Activated naive CD4-positive, alpha-beta T cell treated with anti-CD3 and anti-CD28 coated beads, Interleukin-2, amount 10 ng/mL, durations not matched to agents 7 days and 5 days (primary cell): ENCODE data around the gene UBAC1.

Source experiments
- CTCF ChIA-PET: fragments of 350-600 bp; sonication (Branson Sonifier 250); formaldehyde crosslinking; loops from one replicate; lab custom pipeline; 2021; ENCODE audit warnings: antibody characterized with exemption; lab: Charles Lee
- DNase-seq: peaks from one replicate; pipeline ENCODE4 v3.0.0-alpha.2; 2020
- H3K27ac Mint-ChIP-seq: one replicate; pipeline ENCODE4 v1.8.0; 2021; ENCODE audit warnings: mild to moderate bottlenecking, moderate library complexity, mixed read lengths
- H3K27me3 Mint-ChIP-seq: one replicate; pipeline ENCODE4 v1.8.0; 2021; ENCODE audit warnings: mild to moderate bottlenecking, mixed read lengths
- H3K36me3 Mint-ChIP-seq: one replicate; pipeline ENCODE4 v1.8.0; 2021; ENCODE audit warnings: mixed read lengths
- H3K4me1 Mint-ChIP-seq: one replicate; pipeline ENCODE4 v1.8.0; 2021; ENCODE audit warnings: mixed read lengths
- H3K4me3 Mint-ChIP-seq: one replicate; pipeline ENCODE4 v1.8.0; 2021; ENCODE audit warnings: mild to moderate bottlenecking, moderate library complexity, mixed read lengths
- H3K9me3 Mint-ChIP-seq: one replicate; pipeline ENCODE4 v1.8.0; 2021; ENCODE audit warnings: mixed read lengths

Gene UBAC1

GRCh38 chr9:135963938-135964337 lies 2.8 kb upstream of the UBAC1 start:
- H3K36me3 Mint-ChIP-seq: no peaks in the 10 kb centered on the region
- no peaks in the 10 kb centered on the region for H3K9me3 Mint-ChIP-seq
- H3K4me3 Mint-ChIP-seq: no peak overlapping the region
- no peak overlapping the region for H3K27ac Mint-ChIP-seq
- peaks cover 57% of the 10 kb centered on the region for H3K27me3 Mint-ChIP-seq
- DNase-seq: no peak
- CTCF ChIA-PET: interaction anchor here (1.4 kb wide), 1 partner anchor 159 kb away, joined by 4 read pairs; no protein-coding TSS in a partner anchor
- peaks cover 29% of the 10 kb centered on the region for H3K4me1 Mint-ChIP-seq

- CTCF ChIA-PET: interaction anchor here (0.5 to 1.4 kb wide), 2 partner anchors 86 to 159 kb away, joined by 3 to 4 read pairs; no protein-coding TSS in a partner anchor
- Mint-ChIP-seq H3K9me3 (no peaks in the 10 kb centered on the region), H3K27me3 (peaks cover 57% of the 10 kb centered on the region), H3K4me3 (no peak overlapping the region), H3K4me1 (peaks cover 32% of the 10 kb centered on the region), H3K27ac (no peak overlapping the region), H3K36me3 (no peaks in the 10 kb centered on the region)
- DNase-seq: no peak
Measured at GRCh38 chr9:135963338-135963737, 2.2 kb upstream of the UBAC1 start.

- Mint-ChIP-seq H3K4me1 (peaks cover 34% of the 10 kb centered on the region), H3K27me3 (peaks cover 52% of the 10 kb centered on the region), H3K36me3 (no peaks in the 10 kb centered on the region), H3K27ac (peak overlapping the region; percentile 47), H3K9me3 (no peaks in the 10 kb centered on the region), H3K4me3 (no peak overlapping the region)
- CTCF ChIA-PET: interaction anchor here (0.5 kb wide), 1 partner anchor 86 kb away, joined by 3 read pairs; no protein-coding TSS in a partner anchor
- no peak for DNase-seq
Measured at GRCh38 chr9:135962696-135963307, 1.6 kb upstream of the UBAC1 start.

- H3K27ac Mint-ChIP-seq: no peak overlapping the region
- peaks cover 29% of the 10 kb centered on the region for H3K4me1 Mint-ChIP-seq
- no peaks in the 10 kb centered on the region for H3K9me3 Mint-ChIP-seq
- no peak for DNase-seq
- no peaks in the 10 kb centered on the region for H3K36me3 Mint-ChIP-seq
- CTCF ChIA-PET: no interaction called here
- peaks cover 46% of the 10 kb centered on the region for H3K27me3 Mint-ChIP-seq
- peak overlapping the region; percentile 61 for H3K4me3 Mint-ChIP-seq
Measured at GRCh38 chr9:135961811-135962695, 880 bp upstream of the UBAC1 start.

GRCh38 chr9:135960411-135961276 lies 529 bp downstream of the UBAC1 start:
- H3K9me3 Mint-ChIP-seq: no peaks in the 10 kb centered on the region
- peak overlapping the region; percentile 86 for H3K4me3 Mint-ChIP-seq
- H3K27ac Mint-ChIP-seq: peak overlapping the region; percentile 74
- no peak for DNase-seq
- peaks cover 27% of the 10 kb centered on the region for H3K4me1 Mint-ChIP-seq
- H3K27me3 Mint-ChIP-seq: peaks cover 42% of the 10 kb centered on the region
- CTCF ChIA-PET: interaction anchor here (0.8 to 2.0 kb wide), 2 partner anchors 35 to 97 kb away, joined by 3 to 4 read pairs; no protein-coding TSS in a partner anchor
- H3K36me3 Mint-ChIP-seq: no peaks in the 10 kb centered on the region

GRCh38 chr9:135959814-135960213 lies 1.4 kb downstream of the UBAC1 start:
- H3K36me3 Mint-ChIP-seq: no peaks in the 10 kb centered on the region
- no peak for DNase-seq
- H3K4me1 Mint-ChIP-seq: peaks cover 27% of the 10 kb centered on the region
- H3K27me3 Mint-ChIP-seq: peaks cover 37% of the 10 kb centered on the region
- H3K9me3 Mint-ChIP-seq: no peaks in the 10 kb centered on the region
- CTCF ChIA-PET: interaction anchor here (0.8 to 2.0 kb wide), 3 partner anchors 35 to 179 kb away, joined by 3 to 4 read pairs (median 3); no protein-coding TSS in a partner anchor
- no peak overlapping the region for H3K27ac Mint-ChIP-seq
- peak overlapping the region; percentile 86 for H3K4me3 Mint-ChIP-seq

GRCh38 chr9:135958485-135958884 lies 2.7 kb downstream of the UBAC1 start:
- no peak overlapping the region for H3K27ac Mint-ChIP-seq

GRCh38 chr9:135957431-135957830 lies 3.7 kb downstream of the UBAC1 start:
- H3K4me3 Mint-ChIP-seq: no peak overlapping the region
- peaks cover 12% of the 10 kb centered on the region for H3K36me3 Mint-ChIP-seq
- H3K4me1 Mint-ChIP-seq: peaks cover 23% of the 10 kb centered on the region
- CTCF ChIA-PET: interaction anchor here (1.2 kb wide), 1 partner anchor 10 kb away, joined by 3 read pairs; no protein-coding TSS in a partner anchor
- no peaks in the 10 kb centered on the region for H3K9me3 Mint-ChIP-seq
- no peak for DNase-seq
- peaks cover 18% of the 10 kb centered on the region for H3K27me3 Mint-ChIP-seq
- no peak overlapping the region for H3K27ac Mint-ChIP-seq

More at GRCh38 chr9:135958485-135958884, 2.7 kb downstream of the UBAC1 start:
- Mint-ChIP-seq H3K4me1 (peaks cover 27% of the 10 kb centered on the region), H3K4me3 (peak overlapping the region; percentile 7), H3K27me3 (peaks cover 28% of the 10 kb centered on the region), H3K9me3 (no peaks in the 10 kb centered on the region), H3K36me3 (peaks cover 8% of the 10 kb centered on the region)
- CTCF ChIA-PET: interaction anchor here (1.2 to 2.0 kb wide), 2 partner anchors 8 to 94 kb away, joined by 3 to 4 read pairs; no protein-coding TSS in a partner anchor
- no peak for DNase-seq

GRCh38 chr9:135956802-135957174 lies 4.4 kb downstream of the UBAC1 start:
- H3K4me3 Mint-ChIP-seq: no peak overlapping the region
- H3K27me3 Mint-ChIP-seq: peaks cover 11% of the 10 kb centered on the region
- H3K9me3 Mint-ChIP-seq: no peaks in the 10 kb centered on the region
- no peak overlapping the region for H3K27ac Mint-ChIP-seq
- peaks cover 17% of the 10 kb centered on the region for H3K36me3 Mint-ChIP-seq
- peaks cover 22% of the 10 kb centered on the region for H3K4me1 Mint-ChIP-seq
- CTCF ChIA-PET: interaction anchor here (1.1 kb wide), 1 partner anchor 93 kb away, joined by 3 read pairs; no protein-coding TSS in a partner anchor
- no peak for DNase-seq

GRCh38 chr9:135955934-135956801 lies 5.0 kb downstream of the UBAC1 start:
- Mint-ChIP-seq H3K27ac (no peak overlapping the region), H3K4me3 (no peak overlapping the region), H3K9me3 (no peaks in the 10 kb centered on the region), H3K36me3 (peaks cover 17% of the 10 kb centered on the region), H3K27me3 (peaks cover 5% of the 10 kb centered on the region), H3K4me1 (peaks cover 20% of the 10 kb centered on the region)
- CTCF ChIA-PET: interaction anchor here (1.0 to 1.1 kb wide), 2 partner anchors 11 to 92 kb away, joined by 3 to 4 read pairs; no protein-coding TSS in a partner anchor
- DNase-seq: no peak

- Mint-ChIP-seq H3K36me3 (peaks cover 28% of the 10 kb centered on the region), H3K27me3 (no peaks in the 10 kb centered on the region), H3K4me1 (no peaks in the 10 kb centered on the region), H3K4me3 (no peak overlapping the region), H3K27ac (no peak overlapping the region), H3K9me3 (no peaks in the 10 kb centered on the region)
- CTCF ChIA-PET: no interaction called here
- no peak for DNase-seq
Measured at GRCh38 chr9:135952664-135953206, 8.4 kb downstream of the UBAC1 start.

- CTCF ChIA-PET: no interaction called here
- DNase-seq: no peak
- H3K9me3 Mint-ChIP-seq: no peaks in the 10 kb centered on the region
- no peaks in the 10 kb centered on the region for H3K4me1 Mint-ChIP-seq
- H3K4me3 Mint-ChIP-seq: no peak overlapping the region
- no peak overlapping the region for H3K27ac Mint-ChIP-seq
- no peaks in the 10 kb centered on the region for H3K27me3 Mint-ChIP-seq
- H3K36me3 Mint-ChIP-seq: peaks cover 32% of the 10 kb centered on the region
Measured at GRCh38 chr9:135951889-135952663, 9.1 kb downstream of the UBAC1 start.
